Tibial artery (tissue), 4 donors: Measurements from ENCODE around the gene CGB7.

Source experiments
- DNase-seq, 2 donors: peaks; one replicate each; pipeline ENCODE4 v3.0.0-alpha.2; 2019
- H3K27ac ChIP-seq, 2 donors: fragments of 200-600 bp; sonication (generic) in 1 of 2; 1 replicate in 1 of 2; 2 replicates in 1 of 2; pipeline ENCODE4 v1.5.1; 2018 to 2019; ENCODE audit warnings: mild to moderate bottlenecking in 1 of 2
- H3K27me3 ChIP-seq, 2 donors: fragments of 200-600 bp; sonication (generic) in 1 of 2; one replicate each; pipeline versions ENCODE4 v1.5.1 to v1.6.0; 2016 to 2019
- H3K36me3 ChIP-seq, 3 donors: fragments of 200-600 bp; sonication (generic) in 2 of 3; one replicate each; pipeline ENCODE4 v1.5.1; 2016 to 2019; ENCODE audit warnings: mild to moderate bottlenecking in 2 of 3
- H3K4me1 ChIP-seq, 4 donors: fragments of 200-600 bp; sonication (generic) in 2 of 4; 1 replicate in 3 of 4; 2 replicates in 1 of 4; pipeline ENCODE4 v1.5.1; 2016 to 2019
- H3K4me3 ChIP-seq, 2 donors: fragments of 200-600 bp; sonication (generic) in 1 of 2; 1 replicate in 1 of 2; 2 replicates in 1 of 2; pipeline ENCODE4 v1.5.1; 2018 to 2019; ENCODE audit warnings: mild to moderate bottlenecking in 2 of 2
- H3K9me3 ChIP-seq, 3 donors: fragments of 200-600 bp; sonication (generic) in 1 of 3; one replicate each; pipeline ENCODE4 v1.5.1; 2016 to 2019
- intact Hi-C: fragments of 100-400 bp; cut with DNase I; formaldehyde crosslinking; loops from one replicate; pipeline ENCODE4 v1.15.0; 2023; ENCODE audit warnings: low total_unique reads
- TF ChIP-seq, protein P1 (sequence below), 2 experiments: fragments of 200-600 bp in 1 of 2; fragments of 450-650 bp in 1 of 2; IDR thresholded peaks; one replicate each; pipeline ENCODE4 v1.5.1; 2017 to 2019; ENCODE audit warnings: antibody characterized with exemption in 2 of 2, mild to moderate bottlenecking in 1 of 2, moderate library complexity in 1 of 2

CGB7 gene

DNA sequence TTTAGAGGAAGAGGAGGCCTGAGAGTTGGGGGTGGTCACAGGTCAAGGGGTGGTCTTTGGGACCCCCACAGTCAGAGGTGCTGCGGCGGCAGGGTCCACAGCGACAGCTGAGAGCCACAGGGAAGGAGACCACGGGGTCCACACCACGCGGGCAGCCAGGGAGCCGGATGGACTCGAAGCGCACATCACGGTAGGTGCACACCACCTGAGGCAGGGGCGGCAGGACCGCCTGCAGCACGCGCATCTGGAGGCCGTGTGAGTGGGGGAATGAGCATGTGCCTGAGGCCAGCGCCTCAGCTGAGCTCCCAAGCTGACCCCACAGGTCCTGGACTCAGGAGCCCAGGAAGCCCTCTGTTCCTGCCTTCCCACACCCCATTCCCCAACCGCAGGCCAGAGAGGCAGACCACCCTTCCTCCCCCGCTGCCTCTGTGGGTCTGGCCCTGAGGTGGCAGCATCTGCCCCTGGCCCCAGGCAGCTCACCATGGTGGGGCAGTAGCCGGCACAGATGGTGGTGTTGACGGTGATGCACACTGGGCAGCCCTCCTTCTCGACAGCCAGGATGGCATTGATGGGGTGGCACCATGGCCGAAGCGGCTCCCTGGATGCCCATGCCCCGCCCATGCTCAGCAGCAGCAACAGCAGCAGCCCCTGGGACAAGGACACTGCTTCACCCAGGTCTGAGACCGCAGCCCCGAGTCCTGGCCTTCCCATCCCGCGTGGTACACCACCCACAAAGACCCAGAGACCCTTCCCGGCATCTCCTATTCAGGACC lies 41.3 kb downstream of the CGB7 start:
- Histone ChIP-seq H3K27me3 (peaks cover 0 to 26% of the 10 kb centered on the region in 2 donors), H3K9me3 (no peaks in the 10 kb centered on the region), H3K4me3 (no peak overlapping the region), H3K4me1 (peaks cover 0 to 28% (median 22%) of the 10 kb centered on the region in 4 donors), H3K36me3 (peaks cover 25 to 52% (median 39%) of the 10 kb centered on the region in 3 donors), H3K27ac (no peak overlapping the region)
- DNase-seq: no peak
- TF ChIP-seq, protein P1, sequence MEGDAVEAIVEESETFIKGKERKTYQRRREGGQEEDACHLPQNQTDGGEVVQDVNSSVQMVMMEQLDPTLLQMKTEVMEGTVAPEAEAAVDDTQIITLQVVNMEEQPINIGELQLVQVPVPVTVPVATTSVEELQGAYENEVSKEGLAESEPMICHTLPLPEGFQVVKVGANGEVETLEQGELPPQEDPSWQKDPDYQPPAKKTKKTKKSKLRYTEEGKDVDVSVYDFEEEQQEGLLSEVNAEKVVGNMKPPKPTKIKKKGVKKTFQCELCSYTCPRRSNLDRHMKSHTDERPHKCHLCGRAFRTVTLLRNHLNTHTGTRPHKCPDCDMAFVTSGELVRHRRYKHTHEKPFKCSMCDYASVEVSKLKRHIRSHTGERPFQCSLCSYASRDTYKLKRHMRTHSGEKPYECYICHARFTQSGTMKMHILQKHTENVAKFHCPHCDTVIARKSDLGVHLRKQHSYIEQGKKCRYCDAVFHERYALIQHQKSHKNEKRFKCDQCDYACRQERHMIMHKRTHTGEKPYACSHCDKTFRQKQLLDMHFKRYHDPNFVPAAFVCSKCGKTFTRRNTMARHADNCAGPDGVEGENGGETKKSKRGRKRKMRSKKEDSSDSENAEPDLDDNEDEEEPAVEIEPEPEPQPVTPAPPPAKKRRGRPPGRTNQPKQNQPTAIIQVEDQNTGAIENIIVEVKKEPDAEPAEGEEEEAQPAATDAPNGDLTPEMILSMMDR (IDR thresholded peaks at IDR 0.05): no peak
- intact Hi-C loops: no loop called here

- DNase-seq: no peak
- TF ChIP-seq, protein P1 (IDR thresholded peaks at IDR 0.05): no peak
- Histone ChIP-seq H3K9me3 (no peaks in the 10 kb centered on the region), H3K27ac (no peak overlapping the region), H3K4me1 (peaks cover 0 to 27% (median 22%) of the 10 kb centered on the region in 4 donors), H3K36me3 (peaks cover 36 to 66% (median 53%) of the 10 kb centered on the region in 3 donors), H3K4me3 (no peak overlapping the region), H3K27me3 (peaks cover 0 to 20% of the 10 kb centered on the region in 2 donors)
- intact Hi-C loops: no loop called here
Measured at GRCh38 chr19:49014870-49015255, 42.7 kb downstream of the CGB7 start.

GRCh38 chr19:49014123-49014869 lies 43.3 kb downstream of the CGB7 start:
- Histone ChIP-seq H3K36me3 (peaks cover 42 to 72% (median 59%) of the 10 kb centered on the region in 3 donors), H3K9me3 (no peaks in the 10 kb centered on the region), H3K27me3 (peaks cover 0 to 14% of the 10 kb centered on the region in 2 donors), H3K27ac (no peak overlapping the region), H3K4me3 (no peak overlapping the region), H3K4me1 (peaks cover 0 to 22% (median 18%) of the 10 kb centered on the region in 4 donors)
- intact Hi-C loops: no loop called here
- DNase-seq: no peak
- TF ChIP-seq, protein P1 (IDR thresholded peaks at IDR 0.05): no peak

GRCh38 chr19:49011194-49011593 lies 46.4 kb downstream of the CGB7 start:
- H3K4me3 ChIP-seq: no peak overlapping the region
- DNase-seq: no peak
- TF ChIP-seq, protein P1 (IDR thresholded peaks at IDR 0.05): no peak
- H3K9me3 ChIP-seq: no peaks in the 10 kb centered on the region
- H3K27me3 ChIP-seq: no peaks in the 10 kb centered on the region
- no peak overlapping the region for H3K27ac ChIP-seq
- intact Hi-C loops: no loop called here
- H3K36me3 ChIP-seq: peaks cover 51 to 93% (median 81%) of the 10 kb centered on the region in 3 donors
- no peaks in the 10 kb centered on the region for H3K4me1 ChIP-seq

GRCh38 chr19:49010453-49010852 lies 47.1 kb downstream of the CGB7 start:
- no peaks in the 10 kb centered on the region for H3K9me3 ChIP-seq
- no peaks in the 10 kb centered on the region for H3K4me1 ChIP-seq
- TF ChIP-seq, protein P1 (IDR thresholded peaks at IDR 0.05): no peak
- H3K27me3 ChIP-seq: no peaks in the 10 kb centered on the region
- H3K4me3 ChIP-seq: no peak overlapping the region
- no peak for DNase-seq
- H3K36me3 ChIP-seq: peaks cover 58 to 93% (median 81%) of the 10 kb centered on the region in 3 donors
- intact Hi-C loops: no loop called here
- H3K27ac ChIP-seq: no peak overlapping the region
